GM12865 (cell line): ENCODE data around the gene SORT1.

Experiments
- DNase-seq: peaks from one replicate; pipeline ENCODE4 v3.0.0; 2010; ENCODE audit warnings: low read depth
- H3K4me3 ChIP-seq: 2 replicates; pipeline ENCODE4 v1.5.1; 2011; ENCODE audit warnings: mild to moderate bottlenecking, low read depth, low read length, control low read depth
- CTCF ChIP-seq: IDR thresholded peaks from 2 replicates; pipeline ENCODE4 v1.5.1; 2011; ENCODE audit warnings: low read length, control low read depth, low read depth, inconsistent platforms; ENCODE audit not compliant: insufficient read depth; ENCODE audit errors: missing control alignments

SORT1 gene

DNA sequence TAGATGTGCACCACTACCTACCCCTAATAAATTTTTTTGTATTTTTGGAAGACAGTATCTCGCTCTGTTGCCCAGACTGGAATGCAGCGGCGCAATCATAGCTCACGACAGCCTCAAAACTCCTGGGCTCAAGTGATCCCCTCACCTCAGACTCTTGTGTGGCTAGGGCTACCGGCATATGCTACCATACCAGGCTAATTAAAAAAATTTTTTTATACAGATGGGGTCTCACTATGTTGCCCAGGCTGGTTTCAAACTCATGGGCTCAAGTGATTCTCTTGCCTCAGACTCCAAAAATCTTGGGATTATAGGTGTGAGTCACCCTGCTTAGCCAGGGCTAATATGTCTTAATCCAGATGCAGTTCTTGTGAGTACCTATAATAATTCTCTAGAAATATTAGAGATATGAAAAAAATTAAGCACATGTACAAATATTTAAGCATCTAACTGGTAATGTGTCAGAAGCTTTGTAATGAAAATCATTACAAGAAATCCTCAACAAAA, 9.5 kb downstream of the SORT1 start:
- TF ChIP-seq CTCF, result no peak
- no peak overlapping the region for H3K4me3 ChIP-seq
- DNase-seq, result no peak

DNA sequence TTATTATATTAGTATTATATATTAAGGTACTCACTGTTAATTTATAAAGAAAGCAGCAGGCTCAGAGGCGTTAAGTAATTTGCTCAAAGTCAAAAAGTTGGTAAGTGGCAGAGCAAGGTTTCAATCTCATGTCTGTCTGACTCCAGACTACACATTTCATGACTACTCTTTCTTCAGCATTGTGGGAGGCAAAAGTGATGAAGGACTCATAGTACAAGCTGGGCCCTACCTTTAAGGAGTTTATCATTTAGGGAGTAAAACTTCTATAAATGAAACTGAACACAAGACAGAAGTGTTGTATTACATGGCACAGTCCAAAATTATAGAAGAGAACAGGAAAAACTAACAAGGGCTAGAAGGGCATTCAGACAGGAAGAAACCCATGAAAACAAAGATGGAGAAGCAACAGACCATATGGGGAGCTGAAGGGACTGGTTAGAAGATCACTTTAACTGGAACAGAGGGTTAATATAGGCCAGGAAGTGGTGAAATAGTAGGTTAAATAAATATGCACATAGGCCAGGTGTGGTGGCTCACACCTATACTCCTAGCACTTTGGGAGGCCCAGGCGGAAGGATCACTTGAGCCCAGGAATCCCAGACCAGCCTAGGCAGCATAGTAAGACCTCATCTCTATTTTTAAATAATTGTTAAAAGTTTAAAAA, 11.5 kb downstream of the SORT1 start:
- H3K4me3 ChIP-seq, result no peak overlapping the region
- DNase-seq, result no peak
- no peak for TF ChIP-seq CTCF

- H3K4me3 ChIP-seq, result no peak overlapping the region
- no peak for DNase-seq
- TF ChIP-seq CTCF, result no peak
These were observed 12.3 kb downstream of the SORT1 start for GRCh38 chr1:109385417-109385816.

DNA sequence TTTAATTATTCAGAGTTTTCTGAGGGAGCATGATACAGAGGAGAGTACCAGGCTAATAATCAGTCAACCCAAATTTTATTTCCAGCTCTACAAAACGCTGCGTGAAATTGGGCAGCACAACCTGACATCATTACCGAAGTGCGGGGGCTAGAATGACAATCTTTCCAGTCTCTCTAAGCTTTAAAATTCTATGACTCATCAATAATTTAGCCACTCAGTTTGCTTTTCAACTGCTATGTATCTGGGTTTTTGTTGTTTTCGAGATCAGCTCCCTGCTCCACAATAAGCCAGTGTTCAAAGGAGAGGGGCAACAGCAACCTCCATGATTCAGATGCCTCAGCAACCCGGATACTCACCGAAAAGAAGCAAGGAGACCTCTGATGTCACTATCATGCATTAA, 13.9 kb downstream of the SORT1 start:
- DNase-seq, result no peak
- TF ChIP-seq CTCF, result no peak
- no peak overlapping the region for H3K4me3 ChIP-seq

DNA sequence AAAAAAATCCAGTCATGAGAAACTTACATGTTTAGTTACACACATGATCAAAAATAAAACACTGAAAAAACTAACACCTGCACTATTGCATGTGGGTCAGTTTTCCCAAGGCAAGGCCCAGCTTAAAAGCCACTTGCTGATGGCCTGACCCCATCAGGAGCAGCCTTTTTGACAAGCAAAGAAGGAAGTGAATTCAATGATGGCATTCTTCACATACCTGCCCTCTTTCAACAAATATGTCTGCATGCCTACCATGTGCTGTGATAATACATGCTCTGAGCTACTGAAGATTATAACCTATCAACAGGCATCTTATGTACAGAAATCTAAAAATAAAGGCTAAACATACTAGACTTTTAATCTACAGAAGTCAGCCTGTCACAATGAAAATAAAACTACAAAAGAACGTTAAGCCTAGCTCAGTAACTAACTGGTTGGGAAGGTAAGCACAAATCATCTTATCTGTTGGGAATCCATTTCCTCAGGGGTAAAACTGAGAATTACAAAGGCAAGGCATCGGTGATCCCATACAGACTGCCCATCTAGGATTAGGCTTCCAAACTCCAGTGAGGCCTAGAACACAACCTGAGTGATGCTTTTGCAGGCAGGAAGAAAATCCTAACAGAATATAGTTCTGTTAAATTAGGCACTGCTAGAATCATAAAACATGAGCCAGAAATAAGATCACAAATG, 14.5 kb downstream of the SORT1 start:
- no peak for DNase-seq
- no peak for TF ChIP-seq CTCF
- H3K4me3 ChIP-seq, result no peak overlapping the region

DNA sequence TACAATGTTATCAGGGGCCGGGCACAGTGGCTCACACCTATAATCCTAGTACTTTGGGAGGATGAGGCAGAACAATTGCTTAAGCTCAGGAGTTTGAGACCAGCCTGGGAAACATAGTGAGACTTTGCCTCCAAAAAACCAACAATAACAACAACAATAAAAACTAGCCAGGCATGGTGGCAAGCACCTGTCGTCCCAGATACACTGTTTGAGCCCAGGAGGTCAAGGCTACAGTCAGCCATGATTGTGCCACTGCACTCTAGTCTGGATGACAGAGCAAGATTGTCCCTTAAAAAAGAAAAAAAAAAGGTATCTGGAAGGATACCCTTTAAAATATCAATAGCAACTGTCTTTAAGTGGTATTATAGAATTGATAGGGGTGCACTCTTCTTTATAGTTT, 16.1 kb downstream of the SORT1 start:
- TF ChIP-seq CTCF, result no peak
- no peak for DNase-seq
- no peak overlapping the region for H3K4me3 ChIP-seq
